HG02981 (cell line): ENCODE data around the gene TMEM108.
"Not testable (repeated sequence)": the region's sequence is repeated elsewhere in the genome, so short reads cannot be mapped to it uniquely, and the experiment has no call there.

Source experiments
- ATAC-seq: cut with Tn5 transposase; IDR thresholded peaks from one replicate; pipeline ENCODE4 v1.9.1; 2021; ENCODE audit warnings: mild to moderate bottlenecking, moderate library complexity; ENCODE audit not compliant: unreplicated experiment

Gene TMEM108

DNA sequence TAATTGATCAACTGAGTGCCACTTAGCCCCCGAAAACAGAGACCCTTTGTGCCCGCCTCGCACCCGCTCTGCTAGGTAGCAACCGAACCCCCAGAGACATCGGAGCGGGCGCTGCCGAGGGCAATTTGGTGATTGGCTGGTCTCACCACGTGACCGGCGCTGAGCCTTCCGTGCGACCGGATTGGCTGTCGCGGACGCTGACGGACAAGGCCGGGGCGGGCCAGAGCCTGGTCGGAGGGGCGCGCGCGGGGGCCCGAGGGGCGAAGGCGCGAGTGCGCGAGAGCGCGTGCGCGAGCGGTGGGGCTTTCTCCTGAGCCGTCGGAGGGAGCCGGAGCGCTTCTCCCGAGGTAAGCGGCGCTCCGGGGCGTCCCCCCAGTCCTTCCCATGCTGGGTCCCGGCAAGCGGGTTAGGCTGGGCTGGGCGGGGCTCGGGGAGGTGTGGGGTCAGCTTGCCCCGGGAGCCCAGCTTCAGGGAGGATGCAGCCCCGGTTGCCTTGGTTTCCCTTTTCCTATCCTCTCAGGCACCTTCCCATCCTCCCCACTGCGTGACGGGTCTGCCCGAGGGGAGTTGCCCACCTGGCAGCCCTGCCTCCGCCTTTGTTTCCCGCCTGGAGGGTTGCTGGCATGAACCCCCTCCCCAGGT is at the start of gene TMEM108:
TSS of gene TMEM108 (plus strand) at position 303 of the 642 bp plus-strand sequence.
- ATAC-seq: peak; percentile 43

DNA sequence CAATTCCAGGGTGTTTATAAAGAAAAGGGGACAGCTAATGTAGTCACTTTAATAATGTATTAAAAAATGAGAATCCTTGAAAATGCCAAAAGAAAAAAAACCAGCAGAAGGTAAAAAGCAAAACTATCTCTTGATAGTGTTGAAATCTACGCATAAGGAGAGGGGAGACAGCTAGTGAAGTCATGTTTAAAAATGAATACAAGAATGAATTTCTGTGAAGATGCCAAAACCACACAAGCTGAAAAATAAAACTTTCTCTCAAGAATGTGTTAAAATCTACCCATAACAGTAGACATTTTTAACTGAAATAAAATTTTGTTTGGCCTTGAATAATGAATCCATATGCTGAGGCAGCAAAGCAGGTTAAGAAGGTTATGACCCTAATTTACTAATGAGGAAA is 42.2 kb upstream of the TMEM108 start:
- ATAC-seq: no peak

DNA sequence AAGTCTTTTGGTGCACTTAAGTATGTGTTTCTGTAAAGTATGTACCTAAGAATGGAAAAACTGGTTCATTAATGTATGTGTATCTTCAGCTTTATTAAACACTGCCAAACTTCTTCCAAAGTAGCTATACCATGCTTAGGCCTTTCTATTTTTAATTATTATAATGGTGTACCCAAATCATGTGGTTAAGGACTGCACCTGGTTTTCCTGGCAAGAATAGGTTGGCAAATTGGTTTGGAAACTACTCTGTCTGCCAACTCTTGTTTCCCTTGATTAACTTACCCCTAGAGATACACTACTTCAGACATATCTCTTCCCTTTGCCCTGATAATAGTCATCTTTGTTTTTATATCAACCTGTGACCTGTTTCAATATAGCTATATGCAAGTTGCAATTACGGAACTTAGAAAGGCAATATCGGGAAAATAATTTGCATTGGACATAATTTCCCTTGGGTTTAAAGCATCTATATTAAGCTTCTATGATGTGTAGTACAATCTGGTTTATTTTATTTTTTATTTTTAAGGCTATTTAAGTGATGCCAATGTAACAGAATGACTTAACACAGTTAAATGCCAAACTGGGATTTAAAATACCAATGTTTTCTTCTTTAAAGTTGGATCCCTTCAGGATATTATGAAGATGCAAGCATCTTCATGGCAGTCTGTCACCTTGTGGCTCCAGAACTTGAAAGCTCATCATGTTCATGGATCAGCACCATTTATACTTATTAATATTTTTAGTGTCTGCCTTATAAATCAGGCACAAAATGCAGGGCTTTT is 40.6 kb upstream of the TMEM108 start:
- ATAC-seq: no peak

DNA sequence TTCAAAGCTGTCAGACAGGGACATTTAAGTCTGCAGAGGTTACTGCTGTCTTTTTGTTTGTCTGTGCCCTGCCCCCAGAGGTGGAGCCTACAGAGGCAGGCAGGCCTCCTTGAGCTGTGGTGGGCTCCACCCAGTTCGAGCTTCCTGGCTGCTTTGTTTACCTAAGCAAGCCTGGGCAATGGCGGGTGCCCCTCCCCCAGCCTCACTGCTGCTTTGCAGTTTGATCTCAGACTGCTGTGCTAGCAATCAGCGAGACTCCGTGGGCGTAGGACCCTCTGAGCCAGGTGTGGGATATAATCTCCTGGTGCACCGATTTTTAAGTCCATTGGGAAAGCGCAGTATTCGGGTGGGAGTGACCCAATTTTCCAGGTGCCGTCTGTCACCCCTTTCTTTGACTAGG is 33.2 kb upstream of the TMEM108 start:
- ATAC-seq: not testable (repeated sequence)

- ATAC-seq: no peak
Measured at GRCh38 chr3:133007601-133008000, 30.6 kb upstream of the TMEM108 start.

DNA sequence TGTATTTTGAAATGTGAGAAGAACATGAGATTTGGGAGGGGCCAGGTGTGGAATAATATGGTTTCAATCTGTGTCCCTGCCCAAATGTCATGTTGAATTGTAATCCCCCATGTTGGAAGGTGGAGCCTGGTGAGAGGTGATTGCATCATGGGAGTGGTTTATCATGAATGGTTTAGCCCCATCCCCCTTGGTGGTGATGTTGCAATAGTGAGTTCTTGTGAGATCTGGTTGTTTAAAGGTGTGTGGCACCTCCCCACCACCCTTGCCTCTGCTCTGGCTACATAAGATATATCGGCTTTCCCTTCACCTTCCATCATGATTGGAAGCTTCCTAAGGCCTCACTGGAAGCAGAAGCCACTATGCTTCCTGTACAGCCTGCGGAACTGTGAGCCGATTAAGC is 23.9 kb upstream of the TMEM108 start:
- ATAC-seq: no peak

DNA sequence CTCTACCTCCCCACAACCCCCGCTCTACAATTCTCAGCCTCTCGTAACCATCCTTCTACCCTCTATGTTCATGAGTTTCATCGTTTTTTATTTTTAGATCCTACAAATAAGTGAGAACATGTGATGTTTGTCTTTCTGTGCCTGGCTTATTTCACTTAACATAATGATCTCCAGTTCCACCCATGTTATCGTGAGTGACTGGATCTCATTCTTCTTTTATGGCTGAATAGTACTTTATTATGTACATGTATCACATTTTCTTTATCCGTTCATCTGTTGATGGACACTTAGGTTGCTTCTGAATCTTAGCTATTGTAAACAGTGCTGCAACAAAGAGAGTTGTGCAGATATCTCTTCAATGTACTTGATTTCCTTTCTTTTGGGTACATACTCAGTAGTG is 22.6 kb upstream of the TMEM108 start:
- not testable (repeated sequence) for ATAC-seq

DNA sequence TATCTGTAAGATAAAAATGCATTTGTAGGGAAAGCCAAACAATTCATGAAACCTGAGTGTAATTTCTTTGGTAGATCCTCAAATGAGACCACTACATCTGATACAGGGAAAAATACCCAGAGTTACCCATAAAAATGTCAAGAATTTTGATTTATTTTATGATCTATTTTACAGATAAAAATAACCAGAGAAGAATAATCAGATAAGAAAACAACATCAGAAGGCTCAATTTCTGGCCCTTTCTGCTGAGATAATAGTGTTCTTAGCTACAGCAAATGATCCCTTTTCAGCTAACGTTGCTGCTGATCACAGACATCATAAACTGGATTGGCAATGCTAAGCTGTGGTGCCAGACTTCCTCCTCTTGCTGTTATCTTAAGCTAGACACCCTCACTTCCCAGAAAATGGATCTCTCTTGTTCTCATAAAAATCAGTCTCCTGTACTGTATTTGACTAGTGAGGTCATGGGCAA is 21.3 kb upstream of the TMEM108 start:
- ATAC-seq: no peak

GRCh38 chr3:133018921-133019320 is 19.3 kb upstream of the TMEM108 start:
- no peak for ATAC-seq

DNA sequence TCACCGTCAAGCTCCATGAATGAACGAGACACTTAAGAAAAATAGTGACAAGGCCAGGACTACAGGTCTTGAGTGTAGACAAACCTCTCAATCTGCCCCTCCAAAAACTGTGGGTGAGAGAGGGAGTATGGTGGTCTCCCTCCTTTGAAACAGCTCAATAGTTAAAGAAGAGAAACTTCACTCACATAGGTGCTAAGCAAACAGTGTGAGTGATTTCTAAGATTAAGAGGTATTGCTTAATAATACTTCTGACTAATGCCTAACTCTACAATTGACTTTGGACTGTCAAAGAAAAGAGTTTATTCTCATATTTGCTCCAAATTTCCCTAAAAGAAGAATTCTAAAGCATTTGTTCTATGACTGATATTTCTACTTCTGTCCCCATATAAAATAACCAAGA is 17.0 kb upstream of the TMEM108 start:
- no peak for ATAC-seq

GRCh38 chr3:133023362-133023761 is 14.8 kb upstream of the TMEM108 start:
- no peak for ATAC-seq

DNA sequence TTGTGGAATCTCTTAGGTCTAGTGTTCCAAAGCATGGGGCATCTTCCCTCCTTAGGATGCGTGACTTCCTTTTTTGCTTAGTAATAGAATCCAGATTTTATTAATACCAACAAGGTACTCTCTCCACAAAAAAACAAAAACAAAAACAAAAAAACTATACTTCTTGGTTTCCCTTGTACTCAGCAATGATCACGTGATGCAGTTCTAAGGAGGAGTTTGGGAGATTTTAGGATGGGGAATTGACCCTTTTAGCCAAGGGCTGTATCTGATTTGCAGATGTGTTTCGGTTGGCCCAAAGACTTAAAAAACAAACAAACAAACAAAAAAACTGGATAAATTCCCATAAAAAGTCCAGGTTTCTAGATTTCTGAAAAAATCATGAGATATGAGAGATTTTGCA is 12.6 kb upstream of the TMEM108 start:
- no peak for ATAC-seq

GRCh38 chr3:133032301-133032700 is 5.9 kb upstream of the TMEM108 start:
- no peak for ATAC-seq

- ATAC-seq: no peak
Measured at GRCh38 chr3:133037436-133037835, 755 bp upstream of the TMEM108 start.

DNA sequence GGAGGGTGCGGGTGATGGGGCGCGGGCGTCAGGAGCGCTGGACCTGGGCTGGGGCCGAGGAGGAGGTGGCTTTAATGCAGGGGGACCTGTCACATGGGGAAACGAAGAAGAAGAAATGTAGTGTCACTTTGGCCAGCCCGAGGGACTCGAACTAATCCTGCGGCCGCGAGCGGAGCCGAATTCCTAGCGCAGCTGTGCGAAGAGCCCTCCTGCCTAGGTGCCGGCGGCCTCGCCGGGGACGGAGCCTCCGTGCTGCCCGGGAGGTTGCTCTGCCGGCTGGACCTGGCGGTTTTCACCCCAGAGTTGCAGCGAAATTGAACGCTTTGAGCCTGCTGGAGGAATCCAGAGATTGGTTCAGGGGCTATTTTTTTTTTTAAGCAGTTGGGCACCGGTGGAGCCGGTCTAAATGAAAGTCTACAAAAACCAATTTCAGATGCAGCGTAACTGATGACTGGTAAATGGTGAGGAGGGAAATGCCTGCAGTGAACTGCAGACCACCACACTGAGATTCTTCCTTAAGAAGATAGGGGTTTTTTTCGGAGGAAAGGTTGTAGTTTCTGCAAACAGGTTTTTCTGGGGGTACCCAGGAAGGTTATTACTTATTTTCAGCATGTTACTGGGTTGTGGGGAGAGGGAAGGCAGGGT is 662 bp downstream of the TMEM108 start:
- ATAC-seq: no peak

DNA sequence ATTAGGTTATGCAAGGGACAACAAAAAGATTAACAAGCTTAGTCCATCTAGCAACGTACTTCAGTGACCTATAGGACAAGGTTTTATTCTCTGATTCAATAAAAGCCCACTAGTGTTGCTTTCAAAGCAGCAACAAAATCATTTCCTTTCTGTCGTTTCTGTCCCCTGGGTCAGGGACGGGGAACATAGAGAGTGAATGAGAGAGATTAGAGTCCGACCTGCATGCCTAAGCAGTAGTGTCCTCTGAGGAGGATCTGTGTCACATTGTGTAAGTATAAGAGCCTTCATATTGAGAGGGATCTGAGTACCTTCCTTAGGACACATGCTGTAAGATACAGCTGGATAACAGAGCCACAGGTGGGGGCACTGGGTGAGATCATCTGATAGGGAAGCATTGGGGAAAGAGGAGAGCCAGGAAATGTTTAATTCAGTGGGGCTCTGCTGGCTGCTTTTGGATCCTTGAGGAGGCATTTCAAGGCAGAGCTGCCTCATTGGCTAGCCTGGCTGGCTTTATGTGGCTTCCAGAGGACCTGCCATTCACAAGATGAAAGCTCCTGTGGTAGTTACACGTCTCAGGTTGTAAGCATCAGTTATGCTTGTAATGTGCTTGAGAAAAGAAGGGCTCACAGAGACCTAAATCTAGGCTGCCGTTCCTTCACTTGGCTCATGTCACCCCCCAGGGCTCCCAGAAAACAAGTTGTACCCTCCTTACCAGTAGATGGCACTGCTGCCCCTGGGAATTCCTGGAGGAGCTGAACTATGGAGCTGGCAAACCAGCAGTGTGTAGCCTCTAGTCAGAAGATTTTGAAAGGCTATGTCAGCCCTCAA is 2.7 kb downstream of the TMEM108 start:
- ATAC-seq: no peak

DNA sequence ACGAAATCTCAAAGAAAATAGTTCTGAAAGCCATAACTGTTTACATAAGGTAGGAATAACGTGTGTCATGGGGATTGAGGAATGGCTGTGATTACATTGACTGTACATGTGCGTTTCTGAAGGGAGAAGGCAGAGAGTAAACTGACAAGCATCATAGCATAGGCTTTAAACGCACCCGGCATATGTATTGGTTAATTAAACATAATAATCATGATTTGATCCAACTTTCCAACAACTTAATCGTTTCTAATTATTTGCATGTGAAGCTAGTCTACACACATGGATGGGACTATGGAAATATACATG is 3.3 kb downstream of the TMEM108 start:
- ATAC-seq: no peak

DNA sequence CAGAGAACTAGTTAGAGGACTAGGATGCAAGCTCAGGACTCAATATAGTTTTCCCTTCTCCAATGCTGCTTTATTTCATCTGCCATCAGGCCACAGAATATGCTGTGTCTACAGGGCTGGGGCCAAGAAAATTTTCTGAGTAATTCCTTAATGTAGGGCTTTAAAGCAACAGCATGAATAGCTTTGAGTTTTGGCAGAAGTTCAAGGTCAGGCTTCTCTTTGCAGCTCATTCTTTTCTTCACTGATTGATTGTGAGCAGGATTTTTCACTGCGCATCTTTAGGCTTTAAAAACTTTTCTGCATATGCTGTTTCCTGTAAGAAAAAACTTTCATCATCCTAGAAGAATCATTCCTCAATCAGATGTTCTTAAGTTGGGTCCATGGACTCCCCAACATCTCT is 4.6 kb downstream of the TMEM108 start:
- ATAC-seq: no peak

DNA sequence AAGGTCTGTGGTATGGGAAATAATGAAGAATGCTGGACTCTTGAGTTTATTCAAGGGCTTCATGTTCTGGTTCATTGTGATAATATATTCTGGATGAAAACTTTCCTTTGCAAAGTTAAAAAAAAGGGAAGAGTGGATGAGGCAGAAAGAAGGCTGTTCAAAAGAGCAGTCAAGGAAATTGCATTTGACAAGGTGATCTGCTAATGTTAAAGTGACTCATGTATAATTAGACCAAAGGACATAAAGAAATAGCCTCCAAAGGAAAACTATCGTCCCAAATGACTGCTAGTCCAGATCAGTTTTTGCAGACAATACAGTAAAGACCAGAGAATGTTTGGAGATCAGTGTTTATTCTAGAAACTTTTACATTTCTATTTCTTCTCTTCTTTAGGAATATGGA is 9.8 kb downstream of the TMEM108 start:
- no peak for ATAC-seq

DNA sequence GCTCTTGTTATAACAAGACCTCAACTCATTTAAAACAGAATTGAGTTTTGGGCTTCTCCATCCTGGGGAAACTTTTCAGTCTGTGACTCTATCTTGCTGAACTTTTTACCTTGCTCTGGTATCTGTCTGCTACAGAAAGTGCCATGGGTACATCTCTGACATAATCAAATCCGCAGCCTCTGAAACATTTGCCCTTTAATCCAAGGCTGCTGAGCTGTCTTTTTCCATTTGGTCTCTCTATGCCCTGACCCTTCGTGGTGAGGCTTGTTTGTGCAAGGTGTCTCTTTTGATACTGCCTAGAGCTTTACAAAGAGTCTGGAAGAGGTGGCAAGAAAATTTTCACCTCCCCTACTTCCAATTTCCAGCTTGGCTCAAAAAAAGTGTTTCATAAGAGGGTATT is 11.3 kb downstream of the TMEM108 start:
- ATAC-seq: no peak

DNA sequence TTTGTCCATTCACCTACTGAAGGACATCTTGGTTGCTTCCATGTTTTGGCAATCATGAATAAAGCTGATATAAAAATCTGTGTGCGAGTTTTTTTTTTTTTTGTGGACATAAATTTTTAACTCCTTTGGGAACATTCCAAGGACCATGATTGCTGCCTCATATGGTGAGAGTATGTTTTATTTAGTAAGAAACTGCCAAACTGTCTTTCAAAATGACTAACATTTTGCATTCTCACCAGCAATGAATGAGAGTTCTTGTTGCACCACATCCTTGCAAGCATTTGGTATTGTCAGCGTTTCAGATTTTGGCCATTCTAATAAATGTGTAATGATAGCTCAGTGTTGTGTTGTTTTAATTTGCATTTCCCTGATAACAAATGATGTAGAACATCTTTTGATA is 12.7 kb downstream of the TMEM108 start:
- no peak for ATAC-seq
